ENCODE results near the gene ZNF415.

ZNF415 gene

DNA sequence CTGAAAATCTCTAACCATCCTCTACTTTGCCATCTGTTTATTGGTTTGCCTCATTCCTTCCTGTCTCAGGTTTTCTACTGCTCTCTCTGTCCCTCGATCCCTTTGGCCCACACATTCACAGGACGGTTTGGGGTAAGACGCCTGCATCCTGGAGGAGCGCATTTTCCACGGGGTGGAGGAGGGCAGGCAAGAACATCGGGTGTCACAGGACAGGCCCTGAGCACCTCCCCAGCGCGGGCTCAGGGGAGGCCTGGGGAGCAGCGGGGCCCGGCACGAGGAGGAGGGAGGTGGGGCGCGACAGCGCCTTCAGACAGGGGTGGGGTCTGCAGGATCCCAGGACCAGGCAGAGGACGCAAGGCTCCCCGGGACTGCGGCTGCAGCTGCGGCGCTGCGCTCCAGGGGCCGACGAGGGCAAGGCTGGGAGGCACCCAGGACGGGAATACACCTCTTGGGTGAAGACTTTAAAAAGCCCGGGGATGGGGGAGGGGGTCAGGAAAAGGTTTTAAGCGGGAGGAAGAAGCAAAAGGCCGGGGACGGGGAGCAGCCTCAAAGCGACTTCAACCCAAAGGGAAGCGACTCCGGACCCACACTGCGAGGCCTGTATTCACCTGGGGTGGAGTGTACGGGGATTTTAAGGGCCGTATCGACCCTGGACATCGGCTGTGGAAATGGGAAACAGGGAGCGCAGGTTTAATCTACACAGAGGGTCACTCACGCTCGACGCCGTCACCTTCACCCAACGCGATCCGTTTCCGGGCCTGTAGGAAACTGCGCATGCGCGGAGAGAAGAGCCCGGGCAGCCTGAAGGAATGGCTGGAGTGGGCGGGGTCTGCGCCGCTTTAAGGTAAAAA lies at the start of gene ZNF415:
TSS of gene ZNF415 (minus strand) at position 770 of the 851 bp plus-strand sequence. CDS start 10,234 bp downstream, outside the sequence.
- H3K4me1 ChIP-seq (ENCODE audit: insufficient read depth, low read length): peaks cover 6% of the 10 kb centered on the region; the same call in 1 of the 2 replicates
- peak within 1 kb of the TSS; percentile 85 for H3K9ac ChIP-seq (ENCODE audit: low read depth, low read length)
- no peaks in the 10 kb centered on the region for H3K36me3 ChIP-seq (ENCODE audit: insufficient read depth, low read length)
- H3K9me3 ChIP-seq (ENCODE audit: control insufficient read depth, insufficient read depth, low read length): no peaks in the 10 kb centered on the region; the same call in 1 of the 2 replicates

DNA sequence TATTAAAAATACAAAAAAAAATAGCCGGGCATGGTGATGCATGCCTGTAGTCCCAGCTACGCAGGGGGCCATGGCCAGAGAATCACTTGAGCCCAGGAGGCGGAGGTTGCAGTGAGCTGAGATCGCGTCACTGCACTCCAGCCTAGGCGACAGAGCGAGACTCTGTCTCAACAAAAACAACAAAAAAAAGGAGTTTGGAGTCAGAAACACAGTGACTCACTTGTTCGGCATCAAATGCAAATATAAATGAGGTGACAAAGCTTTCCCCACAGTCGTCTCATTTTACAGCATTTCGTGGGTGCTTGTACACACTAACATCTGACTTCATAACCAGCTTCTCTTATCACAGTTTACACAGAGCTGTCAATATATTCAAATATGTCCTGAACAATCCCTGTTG lies 49.5 kb upstream of the ZNF415 start:
- Histone ChIP-seq H3K9me3 (ENCODE audit: control insufficient read depth, insufficient read depth, low read length) (no peaks in the 10 kb centered on the region), H3K4me1 (ENCODE audit: insufficient read depth, low read length) (no peaks in the 10 kb centered on the region; the same call in 1 of the 2 replicates), H3K36me3 (ENCODE audit: insufficient read depth, low read length) (no peaks in the 10 kb centered on the region), H3K9ac (ENCODE audit: low read depth, low read length) (no peak overlapping the region)

DNA sequence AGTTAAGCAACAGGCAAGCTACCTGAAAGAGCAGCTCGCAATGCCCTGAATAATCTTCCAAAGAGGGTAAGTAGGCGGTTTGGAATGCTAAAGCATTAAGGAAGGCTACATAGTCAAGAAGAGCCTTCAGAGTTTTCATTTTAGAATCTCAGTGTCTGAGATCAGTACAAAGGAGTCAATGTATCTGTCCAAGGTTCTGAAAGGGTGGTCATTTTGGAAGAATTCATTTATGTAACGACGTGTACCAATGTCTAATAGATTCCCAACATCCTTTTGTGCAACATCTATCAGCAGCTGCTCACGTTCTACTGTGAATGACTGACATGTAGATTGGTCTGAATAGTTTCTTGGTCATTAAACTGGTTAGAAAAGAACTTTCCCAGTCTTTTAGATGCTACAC lies 45.3 kb upstream of the ZNF415 start:
- H3K36me3 ChIP-seq (ENCODE audit: insufficient read depth, low read length): no peaks in the 10 kb centered on the region

DNA sequence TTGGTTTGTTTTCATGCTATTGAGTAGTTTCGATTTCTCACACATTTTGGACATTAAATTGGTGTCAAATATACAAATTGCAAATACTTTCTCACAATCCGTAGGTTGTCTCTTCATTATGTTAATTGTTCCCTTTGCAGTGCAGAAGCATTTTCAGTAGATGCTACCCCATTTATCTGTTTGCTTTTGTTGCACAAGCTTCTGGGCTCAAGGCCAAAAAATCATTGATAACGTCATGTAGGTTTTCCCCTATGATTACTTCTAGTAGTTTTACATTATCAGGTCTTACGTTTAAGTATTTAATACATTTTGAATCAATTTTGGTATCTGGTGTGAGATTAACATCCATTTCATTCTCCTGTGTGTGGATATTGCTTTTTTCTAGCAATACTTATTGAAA lies 40.2 kb upstream of the ZNF415 start:
- Histone ChIP-seq H3K9ac (ENCODE audit: low read depth, low read length) (no peak overlapping the region), H3K36me3 (ENCODE audit: insufficient read depth, low read length) (no peaks in the 10 kb centered on the region), H3K9me3 (ENCODE audit: control insufficient read depth, insufficient read depth, low read length) (no peaks in the 10 kb centered on the region)

More for the DNA sequence above, 45.3 kb upstream of the ZNF415 start:
- Histone ChIP-seq H3K9me3 (ENCODE audit: control insufficient read depth, insufficient read depth, low read length) (no peaks in the 10 kb centered on the region), H3K4me1 (ENCODE audit: insufficient read depth, low read length) (no peaks in the 10 kb centered on the region), H3K9ac (ENCODE audit: low read depth, low read length) (no peak overlapping the region)

DNA sequence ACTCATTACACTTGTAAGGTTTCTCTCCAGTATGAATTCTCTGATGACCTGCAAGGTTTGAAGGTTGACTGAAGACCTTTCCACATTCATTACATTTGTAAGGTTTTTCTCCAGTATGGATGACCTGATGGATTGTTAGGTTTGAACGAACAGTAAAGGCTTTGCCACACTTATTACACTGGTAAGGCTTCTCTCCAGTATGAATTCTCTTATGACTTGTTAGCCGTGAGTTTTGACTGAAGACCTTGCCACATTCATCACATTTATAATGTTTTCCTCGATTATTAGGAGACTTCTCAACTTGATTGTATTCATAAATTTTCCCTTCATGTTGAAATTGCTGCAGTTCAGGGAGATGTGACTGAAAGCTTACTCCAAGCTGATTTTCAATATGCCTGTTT lies 33.0 kb upstream of the ZNF415 start:
- no peak overlapping the region for H3K9ac ChIP-seq (ENCODE audit: low read depth, low read length)
- peaks cover 4% of the 10 kb centered on the region; the same call in 1 of the 2 replicates for H3K9me3 ChIP-seq (ENCODE audit: control insufficient read depth, insufficient read depth, low read length)
- peaks cover 5% of the 10 kb centered on the region; the same call in 1 of the 2 replicates for H3K36me3 ChIP-seq (ENCODE audit: insufficient read depth, low read length)
- H3K4me1 ChIP-seq (ENCODE audit: insufficient read depth, low read length): no peaks in the 10 kb centered on the region

More for the DNA sequence above, 40.2 kb upstream of the ZNF415 start:
- H3K4me1 ChIP-seq (ENCODE audit: insufficient read depth, low read length): no peaks in the 10 kb centered on the region

DNA sequence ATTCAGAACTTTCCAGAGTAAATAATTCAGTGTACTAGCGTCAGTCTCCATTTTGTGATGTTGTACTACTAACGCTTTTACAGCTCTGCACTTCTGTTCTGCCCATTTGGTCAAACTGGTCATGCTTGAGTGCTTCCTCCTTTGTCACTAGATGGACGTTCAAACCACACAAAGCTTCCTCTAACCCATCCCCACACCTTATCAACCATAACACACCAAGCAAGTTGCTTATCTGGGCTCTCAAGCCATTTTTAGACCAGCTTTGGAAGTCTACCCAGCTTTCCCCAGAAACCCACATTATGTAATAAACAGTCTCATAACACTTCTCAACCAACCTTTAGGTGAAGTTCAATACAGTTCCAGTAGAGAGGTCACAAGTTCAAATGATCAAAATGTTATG lies 28.4 kb upstream of the ZNF415 start:
- Histone ChIP-seq H3K36me3 (ENCODE audit: insufficient read depth, low read length) (peaks cover 5% of the 10 kb centered on the region; the same call in 1 of the 2 replicates), H3K9ac (ENCODE audit: low read depth, low read length) (no peak overlapping the region), H3K9me3 (ENCODE audit: control insufficient read depth, insufficient read depth, low read length) (no peaks in the 10 kb centered on the region; the same call in 1 of the 2 replicates), H3K4me1 (ENCODE audit: insufficient read depth, low read length) (no peaks in the 10 kb centered on the region; the same call in 1 of the 2 replicates)

DNA sequence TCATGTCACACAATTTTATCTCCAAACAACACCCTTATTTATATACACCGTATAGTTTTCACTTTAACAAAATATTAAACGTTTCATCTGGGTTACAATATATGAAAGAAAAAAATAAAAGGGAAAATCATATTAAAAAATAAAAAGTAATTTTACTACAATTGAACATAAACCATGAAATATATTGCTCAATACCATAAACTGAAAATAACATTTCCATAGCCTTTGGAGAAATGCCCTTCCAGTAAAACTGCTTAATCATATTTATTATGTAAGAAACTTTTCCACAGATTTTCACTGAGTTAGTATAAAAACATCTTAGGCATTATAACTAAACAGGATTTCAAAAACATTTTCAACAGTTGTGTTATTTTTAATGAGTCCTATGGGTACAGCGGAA lies 27.6 kb upstream of the ZNF415 start:
- Histone ChIP-seq H3K36me3 (ENCODE audit: insufficient read depth, low read length) (0 out of 2 replicates have a peak, but pooled peaks cover 2% of the 10 kb centered on the region), H3K9me3 (ENCODE audit: control insufficient read depth, insufficient read depth, low read length) (no peaks in the 10 kb centered on the region; the same call in 1 of the 2 replicates), H3K4me1 (ENCODE audit: insufficient read depth, low read length) (no peaks in the 10 kb centered on the region; the same call in 1 of the 2 replicates), H3K9ac (ENCODE audit: low read depth, low read length) (no peak overlapping the region)

DNA sequence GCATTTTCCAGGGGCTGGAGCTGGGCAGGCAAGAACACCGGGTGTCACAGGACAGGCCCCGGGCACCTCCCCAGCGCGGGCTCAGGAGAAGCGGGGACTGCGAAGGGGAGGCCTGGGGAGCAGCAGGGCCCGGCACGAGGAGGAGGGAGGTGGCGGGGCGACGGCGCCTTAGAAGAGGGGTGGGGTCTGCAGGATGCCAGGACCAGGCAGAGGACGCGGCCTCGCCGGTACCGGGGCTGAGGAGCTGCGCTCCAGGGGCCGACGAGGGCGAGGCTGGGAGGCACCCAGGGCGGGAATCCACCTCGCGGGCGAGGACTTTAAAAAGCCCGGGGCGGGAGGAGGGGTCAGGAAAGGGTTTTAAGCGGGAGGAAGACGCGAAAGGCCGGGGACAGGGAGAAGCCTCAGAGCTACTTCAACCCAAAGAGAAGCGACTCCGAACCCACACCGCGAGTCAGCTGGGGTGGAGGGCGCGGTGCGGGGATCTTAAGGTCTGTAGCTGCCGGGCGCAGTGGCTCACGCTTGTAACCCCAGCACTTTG lies 25.5 kb upstream of the ZNF415 start:
- Histone ChIP-seq H3K9me3 (ENCODE audit: control insufficient read depth, insufficient read depth, low read length) (no peaks in the 10 kb centered on the region), H3K9ac (ENCODE audit: low read depth, low read length) (peak overlapping the region; percentile 65), H3K36me3 (ENCODE audit: insufficient read depth, low read length) (no peaks in the 10 kb centered on the region), H3K4me1 (ENCODE audit: insufficient read depth, low read length) (no peaks in the 10 kb centered on the region; the same call in 1 of the 2 replicates)

DNA sequence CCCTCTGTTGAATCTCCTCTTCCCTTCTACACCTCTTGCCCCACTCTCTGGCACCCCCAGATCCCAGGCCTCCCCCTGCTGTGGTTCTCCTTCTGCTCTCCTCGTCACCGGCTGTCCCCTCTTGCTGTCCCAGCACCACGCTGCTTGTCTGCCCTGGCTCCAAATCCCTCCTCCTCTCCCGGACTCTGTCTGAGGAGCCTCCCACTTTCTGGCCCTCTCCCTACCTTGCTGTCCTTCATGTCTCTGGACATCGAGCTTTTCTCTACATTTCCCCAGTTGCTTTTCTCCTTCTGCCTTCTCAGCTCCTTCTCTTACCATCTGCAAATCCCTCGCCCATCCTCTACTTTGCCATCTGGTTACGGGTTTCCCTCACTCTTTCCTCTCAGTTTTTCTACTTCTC lies 24.9 kb upstream of the ZNF415 start:
- Histone ChIP-seq H3K9ac (ENCODE audit: low read depth, low read length) (peak overlapping the region; percentile 65; the same call in 1 of the 2 replicates), H3K4me1 (ENCODE audit: insufficient read depth, low read length) (no peaks in the 10 kb centered on the region; the same call in 1 of the 2 replicates), H3K36me3 (ENCODE audit: insufficient read depth, low read length) (no peaks in the 10 kb centered on the region), H3K9me3 (ENCODE audit: control insufficient read depth, insufficient read depth, low read length) (no peaks in the 10 kb centered on the region)

DNA sequence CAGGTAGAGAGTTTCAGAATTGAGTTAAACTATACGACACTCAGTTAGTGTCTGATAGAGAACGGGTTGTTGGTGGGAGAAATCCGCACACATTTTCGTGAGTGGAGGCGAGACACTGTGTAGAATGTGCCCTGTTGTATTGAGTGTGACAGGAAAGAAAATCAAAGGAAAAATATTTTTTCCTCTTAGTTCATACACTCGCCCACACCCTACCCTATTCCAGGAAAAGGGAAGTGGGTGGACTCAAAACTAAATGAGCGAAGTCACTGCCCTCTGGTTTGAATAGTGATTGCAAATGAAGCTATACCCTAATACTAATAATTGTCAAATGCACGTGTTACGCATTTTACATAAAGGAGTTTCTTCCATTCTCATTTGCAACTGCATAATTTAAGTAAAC lies 24.1 kb upstream of the ZNF415 start:
- no peaks in the 10 kb centered on the region; the same call in 1 of the 2 replicates for H3K4me1 ChIP-seq (ENCODE audit: insufficient read depth, low read length)
- no peaks in the 10 kb centered on the region for H3K36me3 ChIP-seq (ENCODE audit: insufficient read depth, low read length)
- no peaks in the 10 kb centered on the region for H3K9me3 ChIP-seq (ENCODE audit: control insufficient read depth, insufficient read depth, low read length)
- H3K9ac ChIP-seq (ENCODE audit: low read depth, low read length): no peak overlapping the region

DNA sequence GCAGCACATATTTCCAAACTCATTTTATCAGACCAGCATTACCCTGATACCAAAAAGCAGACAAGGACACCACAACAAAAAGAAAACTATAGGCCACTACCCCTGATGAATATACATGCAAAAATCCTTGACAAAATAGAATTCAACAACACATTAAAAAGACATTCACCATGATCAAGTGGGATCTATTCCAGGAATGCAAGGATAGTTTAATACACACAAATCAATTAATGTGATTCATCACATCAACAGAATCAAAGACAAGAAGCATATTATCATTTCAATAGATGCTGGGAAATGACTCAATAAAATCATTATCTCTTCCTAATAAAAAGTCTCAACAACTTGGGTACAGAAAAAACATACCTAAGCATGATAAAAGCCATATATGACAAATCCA lies 14.9 kb upstream of the ZNF415 start:
- Histone ChIP-seq H3K9me3 (ENCODE audit: control insufficient read depth, insufficient read depth, low read length) (peaks cover 18% of the 10 kb centered on the region; the same call in 1 of the 2 replicates), H3K36me3 (ENCODE audit: insufficient read depth, low read length) (no peaks in the 10 kb centered on the region; the same call in none of the 2 replicates), H3K4me1 (ENCODE audit: insufficient read depth, low read length) (no peaks in the 10 kb centered on the region), H3K9ac (ENCODE audit: low read depth, low read length) (no peak overlapping the region)

DNA sequence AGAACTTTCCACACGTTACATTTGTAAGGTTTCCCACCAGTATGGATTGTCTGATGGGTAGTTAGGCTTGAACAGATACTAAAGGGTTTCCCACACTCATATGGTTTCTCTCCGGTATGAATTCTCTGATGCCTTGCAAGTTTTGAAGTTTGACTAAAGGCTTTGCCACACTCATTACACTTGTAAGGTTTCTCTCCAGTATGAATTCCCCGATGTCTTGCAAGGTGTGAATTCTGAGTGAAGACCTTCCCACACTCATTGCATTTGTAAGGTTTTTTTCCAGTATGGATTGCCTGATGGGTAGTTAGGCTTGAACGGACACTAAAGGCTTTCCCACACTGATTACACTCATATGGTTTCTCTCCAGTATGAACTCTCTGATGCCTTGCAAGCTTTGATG lies 7.6 kb upstream of the ZNF415 start:
- peaks cover 29% of the 10 kb centered on the region for H3K9me3 ChIP-seq (ENCODE audit: control insufficient read depth, insufficient read depth, low read length)

DNA sequence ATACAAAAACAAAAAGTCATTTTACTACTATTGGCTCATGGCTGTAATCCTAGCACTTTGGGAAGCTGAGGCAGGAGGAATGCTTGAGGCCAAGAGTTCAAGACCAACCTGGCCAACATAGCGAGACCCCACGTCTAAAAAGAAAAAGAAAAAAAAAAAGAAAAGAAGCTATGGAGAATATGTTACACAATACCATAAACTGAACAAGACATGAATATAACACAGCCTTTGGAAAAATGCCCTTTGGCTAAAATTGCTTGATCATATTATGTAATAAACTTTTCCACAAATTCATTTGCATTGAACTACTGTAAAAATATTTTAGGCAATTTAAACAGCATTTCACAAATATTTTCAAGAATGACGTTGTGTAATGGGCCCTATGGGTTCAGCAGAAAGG lies 3.7 kb upstream of the ZNF415 start:
- Histone ChIP-seq H3K36me3 (ENCODE audit: insufficient read depth, low read length) (peaks cover 8% of the 10 kb centered on the region; the same call in 1 of the 2 replicates), H3K4me1 (ENCODE audit: insufficient read depth, low read length) (peaks cover 2% of the 10 kb centered on the region; the same call in 1 of the 2 replicates), H3K9me3 (ENCODE audit: control insufficient read depth, insufficient read depth, low read length) (peaks cover 15% of the 10 kb centered on the region; the same call in 1 of the 2 replicates), H3K9ac (ENCODE audit: low read depth, low read length) (no peak overlapping the region)

More for the DNA sequence above, 7.6 kb upstream of the ZNF415 start:
- Histone ChIP-seq H3K36me3 (ENCODE audit: insufficient read depth, low read length) (peaks cover 17% of the 10 kb centered on the region), H3K9ac (ENCODE audit: low read depth, low read length) (no peak overlapping the region), H3K4me1 (ENCODE audit: insufficient read depth, low read length) (no peaks in the 10 kb centered on the region)

DNA sequence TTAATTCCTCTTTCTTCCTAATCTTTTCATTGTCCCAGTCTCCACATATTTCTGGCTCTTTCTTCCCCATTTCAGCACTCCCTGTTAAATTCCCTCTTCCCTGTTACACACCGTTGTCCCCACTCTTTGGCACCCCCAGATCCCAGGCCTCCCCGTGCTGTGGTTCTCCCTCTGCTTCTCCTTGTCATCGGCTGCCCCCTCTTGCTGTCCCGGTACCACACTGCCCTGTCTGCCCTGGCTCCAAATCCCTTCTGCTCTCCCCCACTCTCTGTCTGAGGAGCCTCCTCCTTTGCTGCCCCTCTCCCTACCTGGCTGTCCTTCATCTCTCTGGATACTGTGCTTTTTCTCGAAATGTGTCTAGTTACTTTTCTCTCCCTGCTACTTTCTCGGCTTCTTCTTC lies 983 bp downstream of the ZNF415 start:
- H3K9ac ChIP-seq (ENCODE audit: low read depth, low read length): peak overlapping the region; percentile 85; the same call in 1 of the 2 replicates
- peaks cover 6% of the 10 kb centered on the region; the same call in 1 of the 2 replicates for H3K4me1 ChIP-seq (ENCODE audit: insufficient read depth, low read length)
- no peaks in the 10 kb centered on the region for H3K9me3 ChIP-seq (ENCODE audit: control insufficient read depth, insufficient read depth, low read length)
- H3K36me3 ChIP-seq (ENCODE audit: insufficient read depth, low read length): no peaks in the 10 kb centered on the region
